ENCODE data around the gene VIPR1.

GRCh38 chr3:42500909-42501308, 1.5 kb upstream of the VIPR1 start:
- no peak for TF ChIP-seq EZH2phosphoT487 (conservative IDR thresholded peaks at IDR 0.05; ENCODE audit: low read length)
- TF ChIP-seq, protein P1, sequence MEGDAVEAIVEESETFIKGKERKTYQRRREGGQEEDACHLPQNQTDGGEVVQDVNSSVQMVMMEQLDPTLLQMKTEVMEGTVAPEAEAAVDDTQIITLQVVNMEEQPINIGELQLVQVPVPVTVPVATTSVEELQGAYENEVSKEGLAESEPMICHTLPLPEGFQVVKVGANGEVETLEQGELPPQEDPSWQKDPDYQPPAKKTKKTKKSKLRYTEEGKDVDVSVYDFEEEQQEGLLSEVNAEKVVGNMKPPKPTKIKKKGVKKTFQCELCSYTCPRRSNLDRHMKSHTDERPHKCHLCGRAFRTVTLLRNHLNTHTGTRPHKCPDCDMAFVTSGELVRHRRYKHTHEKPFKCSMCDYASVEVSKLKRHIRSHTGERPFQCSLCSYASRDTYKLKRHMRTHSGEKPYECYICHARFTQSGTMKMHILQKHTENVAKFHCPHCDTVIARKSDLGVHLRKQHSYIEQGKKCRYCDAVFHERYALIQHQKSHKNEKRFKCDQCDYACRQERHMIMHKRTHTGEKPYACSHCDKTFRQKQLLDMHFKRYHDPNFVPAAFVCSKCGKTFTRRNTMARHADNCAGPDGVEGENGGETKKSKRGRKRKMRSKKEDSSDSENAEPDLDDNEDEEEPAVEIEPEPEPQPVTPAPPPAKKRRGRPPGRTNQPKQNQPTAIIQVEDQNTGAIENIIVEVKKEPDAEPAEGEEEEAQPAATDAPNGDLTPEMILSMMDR (IDR thresholded peaks at IDR 0.05; ENCODE audit: insufficient read depth, low read length, poor library complexity, severe bottlenecking): no peak

All from SU-DHL-6 (cell line).